ENCODE measurements around the gene DNTTIP2. TPM values are rescaled to one million over a fixed set of nuclear protein-coding genes. Genes with fewer than 3 reads are reported as not detected.

The DNTTIP2 gene
- total RNA-seq, 2 donors from 2014 or later: 56.2 to 74.7 TPM

- no peaks in the 10 kb centered on the region for H3K9me3 ChIP-seq (ENCODE audit: control insufficient read depth, low read length)
- no peak overlapping the region for H3K4me3 ChIP-seq (ENCODE audit: low read length)
- Mint-ChIP-seq H3K36me3 (ENCODE audit: low read depth) (no peaks in the 10 kb centered on the region), H3K27me3 (ENCODE audit: insufficient read depth) (no peaks in the 10 kb centered on the region), H3K9me3 (no peaks in the 10 kb centered on the region), H3K4me1 (peaks cover 69% of the 10 kb centered on the region), H3K27ac (peak overlapping the region; percentile 82), H3K4me3 (no peak overlapping the region)
- TF ChIP-seq, protein P1, sequence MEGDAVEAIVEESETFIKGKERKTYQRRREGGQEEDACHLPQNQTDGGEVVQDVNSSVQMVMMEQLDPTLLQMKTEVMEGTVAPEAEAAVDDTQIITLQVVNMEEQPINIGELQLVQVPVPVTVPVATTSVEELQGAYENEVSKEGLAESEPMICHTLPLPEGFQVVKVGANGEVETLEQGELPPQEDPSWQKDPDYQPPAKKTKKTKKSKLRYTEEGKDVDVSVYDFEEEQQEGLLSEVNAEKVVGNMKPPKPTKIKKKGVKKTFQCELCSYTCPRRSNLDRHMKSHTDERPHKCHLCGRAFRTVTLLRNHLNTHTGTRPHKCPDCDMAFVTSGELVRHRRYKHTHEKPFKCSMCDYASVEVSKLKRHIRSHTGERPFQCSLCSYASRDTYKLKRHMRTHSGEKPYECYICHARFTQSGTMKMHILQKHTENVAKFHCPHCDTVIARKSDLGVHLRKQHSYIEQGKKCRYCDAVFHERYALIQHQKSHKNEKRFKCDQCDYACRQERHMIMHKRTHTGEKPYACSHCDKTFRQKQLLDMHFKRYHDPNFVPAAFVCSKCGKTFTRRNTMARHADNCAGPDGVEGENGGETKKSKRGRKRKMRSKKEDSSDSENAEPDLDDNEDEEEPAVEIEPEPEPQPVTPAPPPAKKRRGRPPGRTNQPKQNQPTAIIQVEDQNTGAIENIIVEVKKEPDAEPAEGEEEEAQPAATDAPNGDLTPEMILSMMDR (conservative IDR thresholded peaks at IDR 0.05): no peak
- no peak for DNase-seq
- no peak overlapping the region for H3K27ac ChIP-seq (ENCODE audit: low read depth, low read length)
- H3K36me3 ChIP-seq (ENCODE audit: control insufficient read depth, insufficient read depth, low read length): no peaks in the 10 kb centered on the region
- H3K4me1 ChIP-seq (ENCODE audit: control insufficient read depth, insufficient read depth, low read length): peaks cover 36% of the 10 kb centered on the region
- no peak overlapping the region for H3K9ac ChIP-seq (ENCODE audit: extremely low read depth, low read length, poor library complexity, severe bottlenecking)
- H3K27me3 ChIP-seq (ENCODE audit: control insufficient read depth, insufficient read depth, low read length, poor library complexity, severe bottlenecking): no peaks in the 10 kb centered on the region
Observed at GRCh38 chr1:93818570-93818959, 60.4 kb downstream of the DNTTIP2 start.

DNA sequence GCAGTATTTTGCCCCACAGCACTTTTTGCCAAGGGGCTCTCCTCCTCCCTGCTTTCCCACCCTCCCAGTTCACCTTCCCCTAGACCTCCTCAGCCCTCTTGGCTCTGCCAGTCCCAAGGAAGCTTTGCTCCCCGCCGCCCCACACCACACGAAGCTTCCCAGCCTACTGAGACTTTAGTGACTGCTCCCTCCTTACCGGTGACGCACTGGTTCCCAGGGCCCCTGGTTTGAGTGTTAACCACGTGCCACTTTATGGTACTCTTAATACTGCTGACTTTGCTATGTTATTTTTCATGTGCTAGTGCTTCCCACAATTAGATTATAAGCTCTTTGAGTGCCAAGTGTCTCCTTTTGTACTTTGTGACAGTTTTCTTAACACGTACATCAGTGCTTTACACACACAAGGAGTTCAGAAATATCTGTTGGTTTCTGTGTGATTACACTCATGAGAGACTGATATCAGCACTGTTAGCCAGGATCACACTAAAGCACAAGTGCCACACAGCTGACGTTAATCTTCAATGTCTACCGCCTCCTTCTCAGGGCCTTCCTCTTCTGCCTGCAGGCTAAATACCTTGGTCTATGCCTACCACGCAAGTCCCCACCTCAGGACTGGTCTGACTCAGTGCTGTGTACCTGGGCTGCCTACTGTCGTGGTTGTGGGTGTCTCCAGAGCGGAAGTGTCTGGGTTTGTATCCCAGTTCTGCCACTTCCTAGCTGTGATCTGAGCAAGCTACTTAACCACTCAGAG, 61.0 kb downstream of the DNTTIP2 start:
- Histone ChIP-seq H3K27me3 (ENCODE audit: control insufficient read depth, insufficient read depth, low read length, poor library complexity, severe bottlenecking) (no peaks in the 10 kb centered on the region), H3K4me1 (ENCODE audit: control insufficient read depth, insufficient read depth, low read length) (peaks cover 38% of the 10 kb centered on the region), H3K4me3 (ENCODE audit: low read length) (no peak overlapping the region), H3K27ac (ENCODE audit: low read depth, low read length) (no peak overlapping the region), H3K9ac (ENCODE audit: extremely low read depth, low read length, poor library complexity, severe bottlenecking) (no peak overlapping the region), H3K36me3 (ENCODE audit: control insufficient read depth, insufficient read depth, low read length) (no peaks in the 10 kb centered on the region), H3K9me3 (ENCODE audit: control insufficient read depth, low read length) (no peaks in the 10 kb centered on the region)
- Mint-ChIP-seq H3K36me3 (ENCODE audit: low read depth) (no peaks in the 10 kb centered on the region), H3K27me3 (ENCODE audit: insufficient read depth) (no peaks in the 10 kb centered on the region), H3K27ac (peak overlapping the region; percentile 82), H3K4me3 (no peak overlapping the region), H3K9me3 (no peaks in the 10 kb centered on the region), H3K4me1 (peaks cover 74% of the 10 kb centered on the region)
- DNase-seq: no peak
- 90 to 95% methylated on average over 6 to 12 of the region's 12 CpGs for WGBS, 2 experiments (ENCODE audit: insufficient coverage in 1 of 2, insufficient read length in 1 of 2)
- TF ChIP-seq, protein P1 (conservative IDR thresholded peaks at IDR 0.05): no peak

DNA sequence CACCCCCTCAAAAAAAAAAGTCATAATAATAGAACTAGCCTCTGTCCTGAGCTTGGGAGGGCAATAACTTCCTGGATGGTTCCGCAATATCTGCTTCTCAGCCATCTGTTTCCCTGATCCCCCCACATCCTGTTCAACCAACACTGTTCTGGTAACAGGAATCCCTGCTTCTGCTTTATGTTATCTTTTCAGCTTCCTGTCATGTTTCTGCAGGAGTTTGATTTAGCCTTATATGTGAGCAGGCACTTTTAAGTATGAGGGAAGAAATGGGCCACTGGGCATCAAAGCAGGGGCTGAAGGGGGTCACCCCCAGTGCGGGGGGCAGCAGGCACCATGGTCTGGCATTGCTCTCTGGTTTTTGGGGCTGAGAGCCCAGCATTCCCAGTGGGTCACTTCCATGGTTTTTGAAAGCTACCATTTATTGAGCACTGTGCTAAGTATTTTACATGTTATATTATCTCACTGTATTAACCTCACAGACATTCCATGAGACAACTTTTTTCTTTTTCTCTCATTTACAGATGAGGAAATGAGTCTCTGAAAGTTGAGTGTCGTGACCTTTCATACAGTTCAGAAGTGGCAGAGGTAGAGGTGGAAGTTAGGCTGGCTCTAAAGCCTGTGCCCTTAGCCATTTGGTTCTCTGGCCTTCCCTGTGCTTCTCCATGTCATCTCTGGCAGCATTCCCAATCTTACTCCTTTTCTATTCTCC, 61.9 kb downstream of the DNTTIP2 start:
- no peak overlapping the region for H3K4me3 Mint-ChIP-seq
- no peaks in the 10 kb centered on the region for H3K27me3 Mint-ChIP-seq (ENCODE audit: insufficient read depth)
- H3K9ac ChIP-seq (ENCODE audit: extremely low read depth, low read length, poor library complexity, severe bottlenecking): no peak overlapping the region

More for the DNA sequence above, 61.9 kb downstream of the DNTTIP2 start:
- no peaks in the 10 kb centered on the region for H3K9me3 ChIP-seq (ENCODE audit: control insufficient read depth, low read length)
- no peaks in the 10 kb centered on the region for H3K27me3 ChIP-seq (ENCODE audit: control insufficient read depth, insufficient read depth, low read length, poor library complexity, severe bottlenecking)
- no peak for DNase-seq
- no peak overlapping the region for H3K27ac ChIP-seq (ENCODE audit: low read depth, low read length)
- no peak overlapping the region for H3K4me3 ChIP-seq (ENCODE audit: low read length)
- H3K4me1 ChIP-seq (ENCODE audit: control insufficient read depth, insufficient read depth, low read length): peaks cover 38% of the 10 kb centered on the region
- Mint-ChIP-seq H3K9me3 (no peaks in the 10 kb centered on the region), H3K27ac (peak overlapping the region; percentile 82), H3K36me3 (ENCODE audit: low read depth) (peaks cover under 1% of the 10 kb centered on the region), H3K4me1 (peaks cover 82% of the 10 kb centered on the region)
- TF ChIP-seq, protein P1 (conservative IDR thresholded peaks at IDR 0.05): no peak
- H3K36me3 ChIP-seq (ENCODE audit: control insufficient read depth, insufficient read depth, low read length): no peaks in the 10 kb centered on the region
- 93 to 96% methylated on average over 2 to 3 of the region's 3 CpGs for WGBS, 2 experiments (ENCODE audit: insufficient coverage in 1 of 2, insufficient read length in 1 of 2)

Small RNA genes lying within 50 kb of the gene (microRNA-seq; reads per million reads assigned to microRNA genes)
- gene MIR760 (ENCODE audit: borderline microRNAs expressed): 7.4 reads per million, percentile 42 among the genes with 10 or more reads in this experiment

Other genes with a start within 250 kb of the DNTTIP2 start
- 10 to 100 TPM; 32.7 to 48.7 TPM for gene BCAR3, start 197.4 kb downstream of the DNTTIP2 start, total RNA-seq
- 10 to 100 TPM; 14.0 to 19.4 TPM for gene GCLM, start 30.2 kb upstream of the DNTTIP2 start, total RNA-seq
- gene ABCA4, start 241.9 kb upstream of the DNTTIP2 start, total RNA-seq: 1 to 10 TPM; 1.6 to 1.7 TPM